GM10266 (cell line): ENCODE data around the gene ROR2.

Source experiments
- DNase-seq: peaks from one replicate; pipeline ENCODE4 v3.0.0; 2012; ENCODE audit errors: extremely low spot score
- CTCF ChIP-seq: IDR thresholded peaks from 2 replicates; pipeline ENCODE4 v1.5.1; 2012; ENCODE audit warnings: mild to moderate bottlenecking, low read depth; ENCODE audit not compliant: control insufficient read depth, insufficient read depth; ENCODE audit errors: missing control alignments

ROR2 gene

GRCh38 chr9:91558879-91559278 is 391.1 kb downstream of the ROR2 start:
- DNase-seq, result no peak
- TF ChIP-seq CTCF, result no peak

DNA sequence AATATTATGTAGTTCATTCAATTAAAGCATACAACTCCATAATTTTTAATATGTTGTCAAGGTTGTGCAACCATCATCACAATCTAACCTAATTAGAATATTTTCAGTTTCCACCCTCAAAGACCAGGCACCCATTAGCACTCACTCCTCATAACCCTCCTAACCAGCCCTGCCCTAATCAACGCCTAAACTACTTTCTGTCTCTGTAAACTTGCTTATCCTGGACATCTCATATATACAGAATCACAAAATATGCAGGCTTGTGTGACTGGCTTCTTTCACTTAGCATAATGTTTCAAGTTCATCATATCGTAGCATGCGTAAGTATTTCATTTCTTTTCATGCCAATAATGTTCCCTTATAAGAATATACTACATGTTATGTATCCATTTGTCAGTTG is 391.6 kb downstream of the ROR2 start:
- TF ChIP-seq CTCF, result no peak
- no peak for DNase-seq

DNA sequence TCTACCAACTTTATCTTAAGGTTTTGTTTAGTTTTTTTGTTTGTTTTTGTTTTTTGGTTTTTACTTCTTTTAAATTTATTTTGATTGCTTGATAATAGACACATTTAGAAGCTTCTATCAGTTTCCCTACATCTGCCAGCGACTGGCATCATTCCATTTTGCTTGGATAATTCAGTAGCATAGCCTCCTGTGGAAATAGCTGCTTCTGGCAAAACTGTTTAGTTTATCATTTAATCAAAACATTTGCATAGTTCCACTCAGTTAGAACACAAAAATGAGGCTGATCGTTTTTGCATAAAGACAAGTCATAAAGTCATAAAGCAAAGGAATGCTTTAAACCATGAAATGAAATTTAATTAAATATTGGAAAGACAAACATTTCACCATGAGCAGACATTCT is 392.7 kb downstream of the ROR2 start:
- TF ChIP-seq CTCF, result no peak

GRCh38 chr9:91555132-91555531 is 394.9 kb downstream of the ROR2 start:
- DNase-seq, result no peak
- TF ChIP-seq CTCF, result no peak

More for the DNA sequence above, 392.7 kb downstream of the ROR2 start:
- no peak for DNase-seq

DNA sequence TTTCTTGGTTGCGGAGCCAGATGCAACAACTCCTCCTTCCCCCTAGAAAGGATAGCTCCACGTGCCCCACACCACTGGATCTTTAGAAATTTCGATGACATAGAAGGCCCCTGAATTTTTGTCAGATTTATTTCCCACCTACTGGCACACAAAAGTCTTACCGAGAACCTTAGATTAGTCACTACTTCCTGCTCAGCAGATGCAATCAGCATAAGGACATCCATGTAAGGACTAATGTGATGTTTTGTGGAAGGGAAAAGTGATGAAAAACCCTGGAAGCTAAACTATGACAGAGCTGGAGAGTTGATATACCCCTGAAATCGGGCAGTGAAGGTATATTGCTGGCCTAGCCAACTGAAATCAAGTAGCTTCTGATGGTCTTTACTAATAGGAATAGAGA is 400.9 kb downstream of the ROR2 start:
- no peak for TF ChIP-seq CTCF
- DNase-seq, result no peak

- DNase-seq, result no peak
These were observed 402.9 kb downstream of the ROR2 start for GRCh38 chr9:91547081-91547480.

GRCh38 chr9:91546574-91546973 is 403.5 kb downstream of the ROR2 start:
- DNase-seq, result no peak
- TF ChIP-seq CTCF, result no peak

More at GRCh38 chr9:91547081-91547480, 402.9 kb downstream of the ROR2 start:
- TF ChIP-seq CTCF, result no peak
